GM18508 (cell line): Measurements from ENCODE around the gene TBRG4.

ENCODE experiments used
- ATAC-seq: cut with Tn5 transposase; IDR thresholded peaks from one replicate; pipeline ENCODE4 v1.9.1; 2021; ENCODE audit warnings: moderate number of reproducible peaks; ENCODE audit not compliant: insufficient read depth, unreplicated experiment

Gene TBRG4

DNA sequence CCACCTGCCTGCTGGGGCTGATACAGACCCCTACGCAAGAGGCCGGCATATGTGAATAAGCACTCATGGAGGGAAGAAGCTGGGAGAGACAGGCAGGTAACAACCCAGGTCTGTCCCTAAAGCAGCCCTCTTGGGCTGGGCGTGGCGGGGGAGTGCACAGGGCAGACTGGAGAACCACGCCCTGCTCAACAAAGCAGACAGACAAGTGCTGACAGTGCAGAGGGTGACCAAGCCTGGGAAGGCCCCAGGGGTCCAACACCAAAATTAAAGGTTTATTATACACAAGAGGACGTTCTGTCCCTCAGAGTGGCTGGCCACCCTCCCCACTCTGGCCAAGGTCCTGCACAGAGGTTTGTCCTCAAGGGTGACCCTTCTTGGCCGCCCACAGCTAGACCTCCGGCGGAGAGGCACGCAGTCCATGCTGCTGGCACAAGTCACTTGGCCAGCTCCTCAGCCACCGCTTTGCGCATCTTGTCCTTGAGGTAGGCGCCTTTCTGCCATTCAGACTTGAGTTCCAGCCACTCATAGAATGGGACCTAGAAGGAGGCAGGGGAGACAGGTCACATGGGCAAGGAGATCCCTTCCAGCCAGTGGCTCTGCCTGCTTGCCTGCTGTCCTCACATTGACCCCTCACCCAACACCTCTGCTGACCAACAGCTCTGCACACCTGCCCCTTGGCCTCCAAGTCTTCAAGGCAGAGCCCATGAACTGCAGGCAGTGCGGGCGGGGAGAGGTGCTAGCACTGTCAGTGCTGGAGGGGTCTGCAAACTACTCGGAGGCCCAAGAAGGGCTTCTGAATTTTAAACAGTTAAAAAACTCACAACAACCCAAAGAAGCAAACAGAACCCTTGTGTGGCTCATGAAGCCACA is 11.4 kb downstream of the TBRG4 start:
- ATAC-seq: no peak

DNA sequence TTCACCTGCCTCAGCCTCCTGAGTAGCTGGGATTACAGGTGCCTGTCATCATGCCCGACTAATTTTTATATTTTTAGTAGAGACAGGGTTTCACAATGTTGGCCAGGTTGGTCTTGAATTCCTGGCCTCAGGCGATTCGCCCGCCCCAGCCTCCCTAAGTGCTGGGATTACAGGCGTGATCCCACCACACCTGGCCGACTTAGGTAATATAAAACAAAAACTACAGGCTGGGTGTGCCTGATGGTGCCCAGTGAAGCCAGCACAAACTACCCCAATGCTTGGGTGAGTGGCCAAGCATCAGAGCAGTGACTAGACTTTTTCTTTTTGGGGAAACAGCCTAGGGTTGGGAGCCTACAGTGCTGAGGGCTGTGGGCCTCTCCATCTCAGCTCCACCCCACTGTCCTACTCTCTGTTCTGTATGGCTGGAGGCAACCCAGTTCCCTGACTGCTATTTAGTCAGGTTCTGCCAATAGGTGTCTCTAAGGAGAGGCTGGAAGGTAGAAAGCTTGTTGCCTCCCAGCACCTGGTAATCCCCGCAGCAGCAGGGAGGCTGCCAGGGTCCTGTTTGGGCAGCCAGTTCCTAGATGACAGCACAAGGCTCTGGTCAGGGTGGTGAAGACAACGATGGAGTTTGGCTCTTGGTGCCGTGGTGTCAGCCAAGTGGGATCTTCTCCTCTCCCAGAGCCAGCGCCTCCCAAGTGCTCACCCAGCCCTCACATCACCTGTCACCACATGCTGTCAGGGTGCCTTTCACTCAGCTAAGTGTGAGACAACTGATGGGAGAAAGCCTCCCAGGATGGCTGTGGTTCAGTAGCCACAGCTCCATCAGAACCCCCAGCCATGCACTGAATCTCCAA is 12.3 kb downstream of the TBRG4 start:
- ATAC-seq: no peak

DNA sequence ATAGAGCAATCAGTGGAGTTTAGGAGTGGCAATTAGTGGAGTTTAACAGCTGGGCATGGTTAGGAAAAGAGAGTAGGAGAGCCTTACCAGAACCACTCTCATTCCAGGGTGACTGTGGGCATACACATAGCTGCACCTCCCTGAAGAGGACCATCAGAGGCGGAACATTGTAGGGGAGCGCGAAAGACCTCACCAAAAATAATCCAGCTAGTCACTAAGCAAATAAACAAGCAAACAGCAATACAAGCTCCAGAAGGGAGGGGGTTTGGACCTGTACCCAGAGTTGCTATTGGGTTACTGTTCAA is 18.6 kb downstream of the TBRG4 start:
- no peak for ATAC-seq

DNA sequence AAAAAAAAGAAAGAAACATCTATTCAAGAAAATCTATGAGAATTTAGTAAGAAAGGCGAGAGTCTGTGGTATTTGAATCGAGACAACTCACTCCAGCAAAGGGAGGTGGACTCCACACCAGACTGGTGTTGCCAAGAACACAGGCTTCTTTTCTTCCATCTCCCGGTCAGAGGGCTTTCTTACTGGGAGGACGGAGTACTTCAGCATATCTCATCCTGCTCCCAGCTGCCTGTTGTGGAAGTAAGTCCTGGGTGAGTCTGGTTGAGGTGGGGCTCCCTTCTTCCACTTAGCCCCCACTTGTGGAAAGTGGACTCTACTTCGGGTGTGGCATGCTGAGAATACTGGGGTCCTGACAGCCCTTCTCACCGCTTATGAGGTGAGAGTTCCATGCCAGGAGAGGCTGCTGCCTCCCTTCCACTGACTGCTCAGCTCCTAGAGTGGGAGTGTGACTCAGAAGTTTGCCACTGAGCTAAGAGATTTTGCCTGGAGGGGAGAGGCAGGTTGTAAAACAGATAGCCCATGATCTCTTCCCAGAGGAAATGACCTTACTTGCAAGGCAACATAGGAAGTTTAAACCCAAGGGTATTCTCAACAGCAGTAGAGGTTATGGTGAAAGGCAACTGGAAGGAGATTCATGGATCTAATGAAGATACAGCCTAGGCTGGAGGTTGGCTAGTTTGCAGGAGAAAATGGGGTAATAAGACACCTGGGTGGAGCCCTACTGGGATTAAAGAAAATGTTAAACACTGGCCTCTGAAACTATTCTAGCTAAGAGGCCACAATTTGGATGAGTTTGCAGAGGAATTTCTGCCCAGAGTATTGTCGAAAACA is 19.2 kb downstream of the TBRG4 start:
- ATAC-seq: no peak

DNA sequence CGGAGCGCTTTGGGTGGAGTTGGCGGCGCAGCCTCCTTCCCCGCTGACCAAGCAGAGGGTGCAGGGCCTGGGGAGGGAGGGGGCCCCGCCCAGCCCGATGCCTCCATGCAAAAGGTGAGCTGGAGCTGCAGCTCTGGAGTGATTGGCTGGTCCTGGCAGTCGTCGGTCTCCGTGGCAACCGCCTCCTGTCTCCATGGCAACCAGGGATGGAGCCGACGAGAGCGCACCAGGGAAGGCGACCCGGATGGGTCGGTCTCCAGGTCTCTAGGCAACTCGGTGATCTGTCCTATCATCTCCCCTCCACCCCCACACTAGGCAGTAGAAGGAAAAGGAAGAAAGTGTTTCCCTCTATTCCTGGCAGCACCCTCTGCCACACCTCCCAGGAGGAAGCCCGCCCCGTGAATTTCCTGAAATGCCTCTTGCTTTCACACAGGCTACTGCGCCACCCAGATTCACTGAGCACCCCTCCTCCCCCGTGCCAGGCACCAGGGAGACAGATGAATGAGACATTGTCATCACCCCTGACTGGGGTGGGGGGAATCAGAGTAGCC is 22.1 kb downstream of the TBRG4 start:
- ATAC-seq: no peak

DNA sequence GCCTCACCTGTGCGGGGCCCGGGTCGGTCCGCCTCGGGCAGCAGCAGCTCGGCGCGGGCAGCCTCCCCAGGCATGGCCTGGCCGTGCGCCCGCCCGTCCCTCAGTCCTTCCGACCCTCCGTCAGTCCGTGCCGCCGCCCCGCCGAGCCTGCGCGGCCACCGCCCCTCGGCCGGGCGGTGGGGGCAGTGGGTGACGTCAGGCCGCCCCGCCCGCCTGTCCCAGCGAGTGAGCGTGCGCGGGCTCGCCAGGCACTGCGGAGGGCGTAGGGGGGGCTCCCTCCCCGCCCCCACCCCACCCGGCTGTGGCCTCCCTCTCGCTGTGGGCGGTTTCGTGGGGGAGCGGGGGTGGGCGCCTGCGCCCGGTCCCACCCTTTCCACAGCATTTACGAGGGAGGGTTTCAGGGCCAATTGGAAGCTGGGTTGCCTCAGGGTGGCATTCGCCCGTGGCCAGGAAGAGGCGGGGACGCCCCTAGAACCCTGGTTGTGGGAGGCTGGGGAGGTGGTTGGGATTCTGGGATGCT is 22.6 kb downstream of the TBRG4 start, which contains the start of gene NACAD:
TSS of gene NACAD (minus strand) at position 149 of the 520 bp plus-strand sequence. CDS start at position 74, 75 bp downstream.
- ATAC-seq: no peak

DNA sequence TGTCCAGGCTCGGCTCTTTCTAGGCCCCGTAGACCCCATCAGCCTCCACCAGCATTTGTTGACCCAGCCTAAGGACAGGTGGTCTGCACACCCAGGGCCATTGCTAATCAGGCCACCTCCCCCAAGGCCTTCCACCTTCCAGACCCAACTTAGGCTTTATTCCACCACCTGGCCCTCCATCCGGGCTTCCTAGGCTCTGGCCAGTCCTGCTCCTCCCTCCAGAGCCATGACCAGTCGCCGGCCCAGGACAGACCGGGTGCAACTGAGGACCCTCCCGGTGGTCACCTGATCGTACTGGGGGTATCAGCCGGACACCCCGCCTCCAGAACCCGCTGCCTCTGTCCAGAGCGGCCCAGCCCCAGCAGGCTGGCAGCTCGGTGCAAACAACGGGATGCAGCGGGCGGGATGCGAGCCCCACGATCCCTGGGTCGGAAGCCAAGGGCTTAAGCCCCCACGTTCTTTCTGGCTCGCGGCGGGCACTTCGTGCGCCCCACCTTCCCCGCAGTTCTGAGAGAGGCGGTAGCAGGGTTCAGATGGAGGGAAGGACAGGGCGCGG is 23.3 kb downstream of the TBRG4 start:
- ATAC-seq: no peak

DNA sequence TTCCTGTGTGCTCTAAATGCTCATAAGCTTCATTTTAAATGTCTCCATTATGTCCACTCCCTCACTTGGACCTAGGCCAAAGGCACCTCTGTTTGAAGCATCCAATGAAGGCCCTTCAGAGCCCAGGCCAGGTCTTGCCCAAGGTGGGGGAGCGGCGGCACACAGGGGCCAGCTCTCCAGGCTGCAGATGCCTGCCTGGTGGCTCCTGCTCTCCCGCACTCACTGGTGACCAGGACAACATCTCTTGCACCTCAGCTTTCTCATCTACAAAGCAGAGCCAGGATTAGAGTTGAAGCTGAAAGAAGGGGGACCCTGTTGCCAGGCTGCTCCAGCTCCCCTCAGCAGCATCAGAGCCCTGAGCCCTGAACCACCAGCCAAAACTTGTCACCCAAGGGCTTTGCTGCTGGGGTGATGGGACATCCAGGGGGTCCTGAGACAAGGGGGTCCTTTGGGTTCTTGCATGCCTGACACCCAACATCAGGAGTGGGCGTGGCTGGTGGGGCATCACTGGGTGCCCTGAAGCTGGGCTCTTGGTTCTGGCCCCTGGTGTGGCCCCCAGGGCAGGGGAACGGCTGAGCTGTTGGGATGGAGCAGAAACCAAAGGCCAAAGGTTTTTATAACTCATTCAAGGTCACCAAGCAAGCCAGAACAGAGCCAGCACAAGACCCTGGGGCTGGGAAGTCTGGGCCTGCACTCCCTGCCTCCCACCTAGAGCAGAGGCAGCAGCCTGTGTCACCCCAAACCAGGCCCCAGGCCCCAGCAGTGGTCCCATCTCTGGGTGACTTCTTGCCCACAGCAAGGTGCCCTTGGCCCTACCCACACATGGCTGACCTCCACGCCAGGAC is 24.0 kb downstream of the TBRG4 start:
- no peak for ATAC-seq

DNA sequence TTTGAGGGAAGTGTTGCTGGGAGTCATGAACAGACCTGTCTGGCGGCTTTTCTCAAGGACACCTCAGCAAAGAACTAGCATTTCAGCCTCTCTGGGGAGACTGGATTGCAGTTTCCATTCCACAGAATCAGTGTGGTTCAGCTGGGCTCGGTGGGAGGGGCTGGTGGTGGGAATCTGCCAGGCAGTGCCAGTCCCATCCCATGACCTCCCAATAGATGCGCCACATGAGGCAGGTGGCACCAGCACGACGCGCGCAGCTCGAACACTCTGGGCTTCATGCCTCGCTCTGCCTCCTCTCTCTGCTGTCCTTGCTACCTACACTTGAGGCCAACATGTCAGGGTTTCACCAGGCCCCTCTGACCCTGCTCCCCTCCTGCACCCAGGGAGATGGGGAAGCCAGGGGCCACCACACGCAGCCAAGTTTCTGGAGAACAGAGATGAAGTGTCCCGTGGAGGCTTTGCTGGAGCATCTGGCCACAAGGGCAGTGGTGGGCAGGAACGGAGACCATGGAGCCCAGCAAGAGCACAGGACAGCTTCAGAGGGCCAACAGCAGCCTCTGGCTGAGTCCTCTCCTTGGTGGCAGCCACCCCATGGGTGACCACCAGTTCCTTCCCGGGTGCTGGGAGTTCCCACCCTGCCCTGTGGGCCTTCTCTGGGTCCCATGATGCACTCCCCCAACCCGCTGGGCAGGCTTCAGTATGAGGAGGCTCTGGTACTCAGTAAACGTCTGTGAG is 25.0 kb downstream of the TBRG4 start:
- ATAC-seq: no peak

DNA sequence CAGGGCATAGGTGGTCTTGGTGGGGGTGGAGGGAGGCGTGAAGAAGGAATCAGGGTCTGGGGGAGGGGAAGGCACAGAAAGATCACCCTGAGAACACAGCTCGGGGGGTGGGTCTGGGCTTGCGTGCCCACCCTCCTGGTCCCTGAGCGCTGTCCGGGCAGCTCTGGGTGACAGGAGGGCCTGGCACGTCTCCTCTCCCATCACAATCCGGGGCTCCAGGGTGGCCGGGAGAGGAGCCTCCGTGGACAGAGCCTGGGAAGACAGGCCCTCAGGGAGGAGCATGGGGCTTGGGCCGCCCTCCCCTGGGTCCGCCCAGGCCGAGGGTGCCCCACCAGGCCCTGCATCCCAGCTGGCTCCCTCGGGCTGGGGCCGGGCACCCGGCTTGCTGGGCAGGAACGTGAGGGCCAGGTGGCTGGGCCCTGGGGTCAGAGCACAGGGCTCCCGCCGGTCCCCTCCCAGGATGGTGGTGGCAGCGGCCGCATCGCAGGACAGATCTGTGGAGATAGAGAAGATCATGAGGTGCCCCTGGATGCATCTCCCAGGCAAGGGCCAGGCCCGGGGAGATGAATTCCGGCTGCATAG is 25.8 kb downstream of the TBRG4 start:
- no peak for ATAC-seq

DNA sequence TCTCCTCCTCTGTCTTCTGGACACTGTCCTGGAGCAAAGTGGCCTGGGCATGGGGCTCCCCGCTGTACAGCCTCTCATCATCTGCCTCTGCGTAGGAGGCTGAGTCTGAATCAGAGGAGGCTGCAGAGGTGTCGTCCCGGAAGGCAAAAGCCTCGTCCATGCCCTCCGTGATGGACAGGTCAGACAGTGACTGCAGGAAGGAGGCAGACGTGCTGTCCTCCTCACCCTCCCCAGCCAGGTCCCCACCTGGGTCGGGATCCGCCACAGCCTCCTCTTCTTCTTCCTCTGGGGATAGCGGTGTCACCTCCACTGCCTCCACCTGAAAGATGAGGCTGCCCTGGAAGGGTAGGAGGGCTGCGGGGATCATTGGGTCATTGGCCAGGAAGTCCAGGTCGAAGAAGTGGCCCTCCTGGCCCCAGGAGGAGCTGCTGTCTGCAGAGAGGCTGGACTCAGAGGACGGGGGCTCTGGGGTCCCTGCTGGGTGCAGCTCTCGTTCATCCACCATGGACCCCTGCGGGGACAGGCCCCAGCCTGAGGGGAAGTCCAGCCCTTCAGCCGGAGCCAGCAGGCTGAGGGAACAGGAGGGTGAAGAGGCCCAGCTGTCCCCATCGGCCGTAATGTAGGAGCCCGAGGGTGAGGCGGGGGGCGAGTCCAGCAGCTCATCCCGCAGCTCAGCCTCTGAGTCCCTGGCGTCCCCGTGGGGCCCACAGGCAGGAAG is 26.4 kb downstream of the TBRG4 start:
- no peak for ATAC-seq

DNA sequence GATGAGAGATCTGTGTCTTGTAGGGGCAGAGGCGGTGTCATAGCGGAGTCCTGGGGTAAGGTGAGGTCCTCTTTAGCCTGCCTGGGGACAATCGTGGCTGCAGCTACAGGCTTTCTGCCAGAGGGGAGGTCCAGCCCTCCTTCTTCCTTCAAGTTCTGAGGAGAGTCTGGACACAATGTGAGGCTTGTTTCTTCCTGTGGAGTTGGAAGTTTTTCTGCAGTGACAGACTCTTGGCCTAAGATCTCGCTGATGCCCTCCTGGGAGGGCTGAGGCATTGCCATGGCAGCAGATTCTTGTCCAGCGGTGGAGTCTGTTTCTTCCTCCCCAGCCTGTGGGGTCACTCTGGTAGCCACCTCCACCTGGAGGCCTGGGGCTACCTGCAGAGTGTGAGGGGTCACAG is 27.2 kb downstream of the TBRG4 start:
- no peak for ATAC-seq

DNA sequence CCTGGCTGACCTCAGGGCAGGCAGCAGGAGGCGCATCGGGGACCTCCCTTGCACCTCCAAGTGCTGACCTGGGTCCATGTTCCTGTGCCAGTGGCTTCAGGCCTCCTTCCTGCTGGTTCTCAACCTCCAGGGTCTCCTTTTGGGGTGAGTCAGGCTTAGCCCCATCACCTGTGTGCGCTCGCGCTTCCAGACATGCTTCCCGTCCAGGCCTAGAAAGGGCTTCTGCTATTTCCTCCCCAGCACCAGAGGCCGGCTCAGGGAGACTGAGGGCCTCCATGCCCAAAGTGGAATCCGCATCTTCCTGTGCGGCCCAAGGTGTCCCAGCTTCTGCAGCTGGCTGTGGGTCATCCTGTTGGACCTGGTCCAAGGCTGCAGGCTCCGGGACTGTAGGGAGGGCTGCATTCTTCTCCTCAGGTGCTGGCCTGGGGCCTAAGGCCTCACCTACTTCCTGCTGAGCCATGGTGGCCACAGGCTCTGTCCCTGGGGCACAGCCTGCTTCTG is 28.6 kb downstream of the TBRG4 start:
- ATAC-seq: no peak

DNA sequence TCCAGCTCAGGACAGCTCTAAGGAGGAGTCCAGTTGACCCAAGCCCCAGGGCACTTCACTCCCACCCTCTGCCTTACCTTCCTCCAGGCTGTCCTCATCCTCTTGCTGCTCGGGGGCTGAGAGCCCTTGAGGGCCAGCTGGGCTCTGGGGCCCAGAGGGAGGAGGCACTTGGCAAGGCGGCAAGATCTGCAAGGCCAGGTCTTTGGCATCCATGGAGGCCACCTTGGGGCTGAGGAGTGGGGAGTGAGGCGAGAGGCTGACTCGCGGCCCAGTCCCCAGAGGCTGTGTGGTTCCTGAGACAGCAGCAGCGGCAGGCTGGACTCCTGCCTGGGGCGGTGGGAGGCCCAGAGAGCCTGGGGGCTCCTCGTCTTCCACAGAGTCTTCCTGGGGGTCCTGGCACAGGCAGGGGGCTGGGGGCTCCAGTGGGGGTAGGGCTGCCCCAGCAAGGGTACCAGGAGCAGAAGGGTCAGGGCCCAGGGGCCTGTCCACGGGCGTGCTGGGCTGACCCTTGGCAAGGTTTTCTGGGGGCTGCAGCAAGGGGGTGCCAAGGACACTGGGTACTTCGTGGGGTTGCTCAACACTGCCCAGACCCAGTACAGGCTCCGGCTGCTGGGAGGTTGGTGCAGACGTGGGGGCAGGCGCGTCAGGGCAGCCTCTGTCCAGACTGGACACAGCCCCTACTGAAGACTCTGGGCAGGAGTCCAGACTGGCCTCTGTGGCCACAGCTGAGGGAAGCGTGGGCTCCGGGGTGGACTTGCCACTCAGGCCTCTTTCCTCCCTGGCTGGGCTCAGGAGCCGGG is 29.3 kb downstream of the TBRG4 start:
- ATAC-seq: no peak

DNA sequence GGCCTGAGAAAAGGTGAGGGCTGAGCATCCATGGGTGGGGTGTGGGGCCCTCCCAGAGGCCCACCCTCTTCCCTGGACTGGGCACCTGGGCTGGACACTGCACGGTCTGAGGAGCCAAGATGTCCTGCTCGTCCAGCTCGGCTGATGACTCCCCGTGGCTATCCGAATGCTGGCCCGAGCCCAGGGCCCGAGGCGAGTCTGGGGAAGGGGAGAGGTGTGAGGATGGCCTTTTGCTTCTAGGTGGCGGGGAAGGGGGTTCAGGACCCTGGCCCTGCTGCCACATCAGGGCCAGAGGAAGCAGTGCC is 29.9 kb downstream of the TBRG4 start:
- ATAC-seq: no peak

DNA sequence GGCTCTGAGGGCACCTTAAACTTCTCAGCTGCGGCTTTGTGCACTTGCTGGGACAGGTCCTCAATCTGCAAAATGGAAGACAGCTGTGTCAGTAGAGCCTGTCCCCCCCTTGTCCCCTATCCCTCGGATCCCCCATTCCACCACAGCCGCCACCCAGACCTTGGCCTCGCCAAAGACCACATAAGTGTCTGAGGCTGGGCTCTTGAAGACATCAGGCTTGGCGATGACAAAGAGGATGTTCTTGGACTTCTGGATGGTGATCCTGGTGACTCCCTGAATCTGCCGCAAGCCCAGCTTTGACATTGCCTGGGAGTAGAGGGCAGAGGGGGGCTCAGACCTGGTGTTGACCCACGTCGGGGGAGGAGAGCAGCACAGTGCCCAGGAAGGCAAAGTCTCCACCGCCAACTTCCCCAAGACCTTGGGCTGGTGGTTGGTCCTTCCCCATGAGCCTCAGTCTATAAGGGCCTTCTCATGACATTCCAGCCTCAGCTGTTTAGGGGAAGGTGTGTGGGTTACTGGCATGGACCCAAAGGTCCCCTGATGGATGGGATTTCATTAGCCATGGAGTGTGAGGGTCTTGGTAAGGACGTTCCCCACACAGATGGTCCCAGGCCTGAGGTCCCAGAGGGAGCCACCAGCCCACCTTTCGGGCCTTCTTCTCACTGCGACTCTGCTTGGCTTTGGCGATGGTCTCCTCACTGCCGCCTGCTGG is 30.4 kb downstream of the TBRG4 start:
- no peak for ATAC-seq
